Kidney (tissue), 14 donors: Measurements from ENCODE around the gene SUMO4. TPM values are rescaled to one million over a fixed set of nuclear protein-coding genes. Genes with fewer than 3 reads are reported as not detected.

Experiments used
- DNase-seq, 5 donors: peaks; one replicate each; pipeline ENCODE4 v3.0.0-alpha.2; 2013 to 2020
- FAIRE-seq: peaks from 2 replicates; lab custom pipeline; 2012; peaks lifted over from hg19 to GRCh38; lab: Jason Lieb, UNC
- H3K27ac ChIP-seq, 2 donors: one replicate each; pipeline ENCODE4 v1.7.0; 2013; ENCODE audit warnings: low read depth in 2 of 2, low read length in 2 of 2, inconsistent platforms in 1 of 2
- H3K27me3 ChIP-seq: one replicate; pipeline ENCODE4 v1.7.1; 2013; ENCODE audit warnings: low read length, inconsistent platforms; ENCODE audit not compliant: control insufficient read depth, insufficient read depth
- H3K36me3 ChIP-seq, 3 donors: one replicate each; pipeline versions ENCODE4 v1.7.0 to v1.7.1; 2013; ENCODE audit warnings: low read length in 3 of 3, control low read depth in 1 of 3, inconsistent platforms in 1 of 3; ENCODE audit not compliant: insufficient read depth in 3 of 3, control insufficient read depth in 2 of 3
- H3K4me1 ChIP-seq, 3 donors: one replicate each; pipeline versions ENCODE4 v1.7.0 to v1.7.1; 2013; ENCODE audit warnings: low read length in 3 of 3, inconsistent platforms in 1 of 3, low read depth in 1 of 3; ENCODE audit not compliant: control insufficient read depth in 2 of 3, insufficient read depth in 2 of 3
- H3K4me3 ChIP-seq, 3 donors: one replicate each; pipeline versions ENCODE4 v1.7.0 to v1.8.1; 2013; ENCODE audit warnings: low read length in 3 of 3, control low read depth in 1 of 3, inconsistent platforms in 1 of 3
- H3K9ac ChIP-seq, 3 donors: one replicate each; pipeline versions ENCODE4 v1.7.0 to v1.7.1; 2013; ENCODE audit warnings: low read length in 3 of 3, control low read depth in 1 of 3, inconsistent platforms in 1 of 3
- H3K9me3 ChIP-seq, 3 donors: one replicate each; pipeline versions ENCODE4 v1.7.0 to v1.7.1; 2013; ENCODE audit warnings: low read length in 3 of 3, control low read depth in 1 of 3, inconsistent platforms in 1 of 3; ENCODE audit not compliant: control insufficient read depth in 2 of 3, insufficient read depth in 1 of 3
- intact Hi-C: fragments of 100-400 bp; cut with DNase I; formaldehyde crosslinking; loops from one replicate; pipeline ENCODE4 v1.11.1; 2022
- polyA plus RNA-seq: library from polyadenylated mRNA; stranded (reverse); fragments of 350-450 nt; fragmentation: Illumina TruSeq; extraction: RNeasy Lipid Tissue Mini Kit (QIAGEN cat#74804); gene quantifications from one replicate; pipeline ENCODE4 v1.2.3, GENCODE V29; 2014; ENCODE audit warnings: low read depth, low replicate concordance; ENCODE audit not compliant: insufficient read depth
- total RNA-seq: library from RNA; stranded (reverse); fragmentation: NEBNext Ultra II Directional; extraction: Animal tissue kit (Norgen Biotek cat#: 25700); gene quantifications from one replicate; pipeline ENCODE4 v1.2.1, GENCODE V29; 2021
- TF ChIP-seq, protein P1 (sequence below): IDR thresholded peaks from 3 replicates; pipeline ENCODE4 v1.5.1; 2012; ENCODE audit warnings: mild to moderate bottlenecking, moderate library complexity, borderline replicate concordance; ENCODE audit not compliant: insufficient read depth; ENCODE audit errors: extremely low read depth
- donor health status: control.
- donor health status: control.
- donor health status: control.
- donor health status: control.
- donor health status: control.
- donor health status: DM: yes; HTN: yes; CAD: no.
- donor health status: Normal renal cell carcinoma (clear cell type).

Gene SUMO4
- total and polyA plus RNA-seq, 2 donors from 2014 or later = 1.9 TPM; not detected in 1

DNA sequence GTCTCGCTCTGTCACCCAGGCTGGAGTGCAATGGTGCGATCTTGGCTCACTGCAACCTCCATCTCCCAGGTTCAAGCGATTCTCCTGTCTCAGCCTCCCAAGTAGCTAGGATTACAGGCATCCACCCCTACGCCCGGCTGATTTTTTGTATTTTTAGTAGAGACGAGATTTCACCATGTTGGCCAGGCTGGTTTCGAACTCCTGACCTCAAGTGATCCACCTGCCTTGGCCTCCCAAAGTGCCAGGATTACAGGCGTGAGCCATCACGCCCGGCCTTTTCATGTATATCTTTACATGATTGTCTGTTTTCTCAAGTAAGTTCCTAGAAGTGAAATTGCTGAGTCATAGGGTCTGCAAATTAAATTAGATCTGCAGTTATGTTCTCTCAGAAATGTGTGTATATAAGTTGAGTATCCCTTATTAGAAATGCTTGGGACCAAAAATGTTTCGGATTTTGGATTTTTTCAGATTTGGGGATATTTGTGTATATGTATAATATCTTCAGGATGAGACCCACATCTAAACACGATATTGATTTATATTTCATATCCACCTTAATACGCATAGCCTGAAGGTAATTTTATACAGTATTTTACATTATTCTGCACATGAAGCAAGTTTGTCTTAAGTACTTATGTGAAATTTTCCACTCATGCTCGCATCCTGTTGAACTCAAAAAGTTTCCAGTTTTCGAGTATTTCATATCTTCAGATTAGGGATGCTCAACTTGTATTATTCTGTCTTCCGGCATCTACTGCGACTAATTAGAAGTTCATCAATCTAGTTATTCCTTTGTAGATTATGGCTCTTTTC is 42.1 kb upstream of the SUMO4 start:
- Histone ChIP-seq H3K4me3 (no peak overlapping the region), H3K36me3 (no peaks in the 10 kb centered on the region), H3K27ac (no peak overlapping the region), H3K4me1 (no peaks in the 10 kb centered on the region), H3K27me3 (no peaks in the 10 kb centered on the region), H3K9ac (no peak overlapping the region), H3K9me3 (no peaks in the 10 kb centered on the region)
- FAIRE-seq (no peak), DNase-seq (no peak)
- intact Hi-C loops = no loop called here
- TF ChIP-seq, protein P1, sequence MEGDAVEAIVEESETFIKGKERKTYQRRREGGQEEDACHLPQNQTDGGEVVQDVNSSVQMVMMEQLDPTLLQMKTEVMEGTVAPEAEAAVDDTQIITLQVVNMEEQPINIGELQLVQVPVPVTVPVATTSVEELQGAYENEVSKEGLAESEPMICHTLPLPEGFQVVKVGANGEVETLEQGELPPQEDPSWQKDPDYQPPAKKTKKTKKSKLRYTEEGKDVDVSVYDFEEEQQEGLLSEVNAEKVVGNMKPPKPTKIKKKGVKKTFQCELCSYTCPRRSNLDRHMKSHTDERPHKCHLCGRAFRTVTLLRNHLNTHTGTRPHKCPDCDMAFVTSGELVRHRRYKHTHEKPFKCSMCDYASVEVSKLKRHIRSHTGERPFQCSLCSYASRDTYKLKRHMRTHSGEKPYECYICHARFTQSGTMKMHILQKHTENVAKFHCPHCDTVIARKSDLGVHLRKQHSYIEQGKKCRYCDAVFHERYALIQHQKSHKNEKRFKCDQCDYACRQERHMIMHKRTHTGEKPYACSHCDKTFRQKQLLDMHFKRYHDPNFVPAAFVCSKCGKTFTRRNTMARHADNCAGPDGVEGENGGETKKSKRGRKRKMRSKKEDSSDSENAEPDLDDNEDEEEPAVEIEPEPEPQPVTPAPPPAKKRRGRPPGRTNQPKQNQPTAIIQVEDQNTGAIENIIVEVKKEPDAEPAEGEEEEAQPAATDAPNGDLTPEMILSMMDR = no peak

DNA sequence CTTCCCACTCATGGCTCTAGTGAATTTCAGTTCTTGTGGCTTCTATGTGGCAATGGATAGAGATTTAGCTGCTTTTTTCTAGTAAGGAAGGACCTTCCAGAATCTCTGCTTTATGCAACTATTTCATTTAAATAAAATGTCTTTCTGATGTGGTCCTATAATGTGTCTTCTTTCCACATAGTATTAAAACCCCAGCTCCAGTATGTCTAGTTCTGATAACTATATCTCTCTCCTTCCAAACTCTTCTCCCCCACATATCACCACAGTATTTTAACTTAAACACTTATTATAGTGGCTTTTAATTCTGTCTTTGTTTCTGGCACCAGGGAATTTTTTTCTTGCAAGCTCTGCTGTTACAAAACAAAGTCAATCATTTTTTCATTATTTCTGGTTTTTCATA is 40.6 kb upstream of the SUMO4 start:
- DNase-seq (no peak), FAIRE-seq (no peak)
- no peak overlapping the region for H3K4me3 ChIP-seq
- H3K36me3 ChIP-seq = no peaks in the 10 kb centered on the region
- no peaks in the 10 kb centered on the region for H3K9me3 ChIP-seq
- intact Hi-C loops = no loop called here
- TF ChIP-seq, protein P1 = no peak
- no peaks in the 10 kb centered on the region for H3K27me3 ChIP-seq
- no peak overlapping the region for H3K9ac ChIP-seq
- H3K27ac ChIP-seq = no peak overlapping the region
- peaks cover 0 to under 1% (median 0%) of the 10 kb centered on the region in 3 donors for H3K4me1 ChIP-seq

DNA sequence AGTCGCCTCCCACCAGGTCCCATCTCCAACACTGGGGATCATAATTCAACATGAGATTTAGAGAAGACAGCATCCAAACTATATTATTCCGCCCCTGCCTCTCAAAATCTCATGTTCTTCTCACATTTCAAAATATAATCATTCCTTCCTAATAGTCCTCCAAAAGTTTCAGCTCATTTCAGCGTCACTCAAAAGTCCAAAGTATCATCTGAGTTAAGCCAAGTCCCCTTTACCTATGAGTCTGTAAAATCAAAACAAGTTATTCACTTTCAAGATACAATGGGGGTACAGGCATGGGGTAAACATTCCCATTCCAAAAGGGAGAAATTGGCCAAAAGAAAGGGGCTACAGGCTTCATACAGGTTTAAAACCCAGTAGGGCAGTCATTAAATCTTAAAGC is 39.5 kb upstream of the SUMO4 start:
- no peaks in the 10 kb centered on the region for H3K36me3 ChIP-seq
- no peak overlapping the region for H3K4me3 ChIP-seq
- H3K4me1 ChIP-seq = peaks cover 0 to 2% (median 0%) of the 10 kb centered on the region in 3 donors
- TF ChIP-seq, protein P1 = no peak
- H3K27ac ChIP-seq = no peak overlapping the region
- FAIRE-seq (no peak), DNase-seq (no peak)
- intact Hi-C loops = no loop called here
- H3K27me3 ChIP-seq = no peaks in the 10 kb centered on the region
- no peaks in the 10 kb centered on the region for H3K9me3 ChIP-seq
- H3K9ac ChIP-seq = no peak overlapping the region
